ENCODE measurements around the gene MAML3. TPM values are rescaled to one million over a fixed set of nuclear protein-coding genes. Genes with fewer than 3 reads are reported as not detected.

Gene MAML3
- polyA plus RNA-seq, 6 donors from 2014 or later, result 0.37 to 2.7 (median 1.1) TPM

- Mint-ChIP-seq H3K4me3 (peak overlapping the region in 4 of 8 donors; percentile 20 to 78 (median 33)), H3K9me3 (no peaks in the 10 kb centered on the region), H3K4me1 (peaks cover 13 to 22% (median 19%) of the 10 kb centered on the region in 3 donors), H3K27ac (peak overlapping the region; percentile 45 to 96 (median 84)), H3K27me3 (no peaks in the 10 kb centered on the region), H3K36me3 (no peaks in the 10 kb centered on the region)
- no peak for DNase-seq
- no peak for ATAC-seq (ENCODE audit: low read depth in 2 of 2)
Measured at GRCh38 chr4:139675651-139676050, 478.3 kb downstream of the MAML3 start.

GRCh38 chr4:139674875-139675550 is 479.0 kb downstream of the MAML3 start:
- no peaks in the 10 kb centered on the region for H3K9me3 Mint-ChIP-seq
- peaks cover 14 to 22% (median 19%) of the 10 kb centered on the region in 3 donors for H3K4me1 Mint-ChIP-seq
- peak overlapping the region; percentile 59 to 96 (median 84) for H3K27ac Mint-ChIP-seq
- no peaks in the 10 kb centered on the region for H3K27me3 Mint-ChIP-seq
- DNase-seq (peak; percentile 71), ATAC-seq (ENCODE audit: low read depth in 2 of 2) (peak; percentile 99)
- no peaks in the 10 kb centered on the region for H3K36me3 Mint-ChIP-seq
- peak overlapping the region in 6 of 8 donors; percentile 20 to 78 (median 36) for H3K4me3 Mint-ChIP-seq

GRCh38 chr4:139672732-139673131 is 481.3 kb downstream of the MAML3 start:
- H3K27me3 Mint-ChIP-seq, result no peaks in the 10 kb centered on the region
- no peak for DNase-seq
- H3K27ac Mint-ChIP-seq, result peak overlapping the region in 1 of 6 donors; percentile 46

GRCh38 chr4:139672215-139672614 is 481.8 kb downstream of the MAML3 start:
- no peak for DNase-seq
- Mint-ChIP-seq H3K4me3 (no peak overlapping the region), H3K4me1 (peaks cover 19 to 24% (median 19%) of the 10 kb centered on the region in 3 donors), H3K27ac (peak overlapping the region in 1 of 6 donors; percentile 42), H3K36me3 (no peaks in the 10 kb centered on the region), H3K9me3 (no peaks in the 10 kb centered on the region), H3K27me3 (no peaks in the 10 kb centered on the region)
- ATAC-seq (ENCODE audit: low read depth in 2 of 2), result no peak

More at GRCh38 chr4:139672732-139673131, 481.3 kb downstream of the MAML3 start:
- peaks cover 17 to 22% (median 19%) of the 10 kb centered on the region in 3 donors for H3K4me1 Mint-ChIP-seq
- H3K9me3 Mint-ChIP-seq, result no peaks in the 10 kb centered on the region
- ATAC-seq (ENCODE audit: low read depth in 2 of 2), result no peak
- no peak overlapping the region for H3K4me3 Mint-ChIP-seq
- H3K36me3 Mint-ChIP-seq, result no peaks in the 10 kb centered on the region

- no peak overlapping the region for H3K4me3 Mint-ChIP-seq
- H3K9me3 Mint-ChIP-seq, result no peaks in the 10 kb centered on the region
- H3K27me3 Mint-ChIP-seq, result no peaks in the 10 kb centered on the region
- no peak for ATAC-seq (ENCODE audit: low read depth in 2 of 2)
- DNase-seq, result no peak
- H3K36me3 Mint-ChIP-seq, result no peaks in the 10 kb centered on the region
- no peak overlapping the region for H3K27ac Mint-ChIP-seq
- H3K4me1 Mint-ChIP-seq, result peaks cover 31 to 38% (median 32%) of the 10 kb centered on the region in 3 donors
Measured at GRCh38 chr4:139670775-139671174, 483.2 kb downstream of the MAML3 start.

- Mint-ChIP-seq H3K4me3 (no peak overlapping the region), H3K9me3 (no peaks in the 10 kb centered on the region), H3K4me1 (peaks cover 29 to 37% (median 30%) of the 10 kb centered on the region in 3 donors), H3K36me3 (no peaks in the 10 kb centered on the region), H3K27me3 (no peaks in the 10 kb centered on the region), H3K27ac (peak overlapping the region in 2 of 6 donors; percentile 52 to 93)
- DNase-seq, result no peak
- no peak for ATAC-seq (ENCODE audit: low read depth in 2 of 2)
Measured at GRCh38 chr4:139669890-139670289, 484.1 kb downstream of the MAML3 start.

GRCh38 chr4:139669335-139669734 is 484.6 kb downstream of the MAML3 start:
- no peaks in the 10 kb centered on the region for H3K27me3 Mint-ChIP-seq
- H3K36me3 Mint-ChIP-seq, result no peaks in the 10 kb centered on the region
- no peaks in the 10 kb centered on the region for H3K9me3 Mint-ChIP-seq
- DNase-seq (no peak), ATAC-seq (ENCODE audit: low read depth in 2 of 2) (no peak)
- peak overlapping the region in 3 of 6 donors; percentile 31 to 70 (median 63) for H3K27ac Mint-ChIP-seq
- no peak overlapping the region for H3K4me3 Mint-ChIP-seq
- H3K4me1 Mint-ChIP-seq, result peaks cover 25 to 32% (median 29%) of the 10 kb centered on the region in 3 donors

- peaks cover 20 to 28% (median 26%) of the 10 kb centered on the region in 3 donors for H3K4me1 Mint-ChIP-seq
- H3K9me3 Mint-ChIP-seq, result no peaks in the 10 kb centered on the region
- no peak for ATAC-seq (ENCODE audit: low read depth in 2 of 2)
- DNase-seq, result no peak
- H3K27me3 Mint-ChIP-seq, result no peaks in the 10 kb centered on the region
- peak overlapping the region in 1 of 6 donors; percentile 70 for H3K27ac Mint-ChIP-seq
- no peaks in the 10 kb centered on the region for H3K36me3 Mint-ChIP-seq
- H3K4me3 Mint-ChIP-seq, result no peak overlapping the region
Measured at GRCh38 chr4:139668658-139669201, 485.3 kb downstream of the MAML3 start.

- Mint-ChIP-seq H3K4me3 (no peak overlapping the region), H3K9me3 (no peaks in the 10 kb centered on the region), H3K36me3 (no peaks in the 10 kb centered on the region), H3K27ac (no peak overlapping the region), H3K4me1 (peaks cover 20 to 25% (median 24%) of the 10 kb centered on the region in 3 donors), H3K27me3 (no peaks in the 10 kb centered on the region)
- DNase-seq, result no peak
- no peak for ATAC-seq (ENCODE audit: low read depth in 2 of 2)
Measured at GRCh38 chr4:139668036-139668435, 485.9 kb downstream of the MAML3 start.

Other genes with a start within 250 kb of the MAML3 start
- gene SCOC, start 219.5 kb upstream of the MAML3 start, polyA plus RNA-seq (ENCODE audit: low read depth in 6 of 6), result 10 to 100 TPM; 27.4 to 47.7 (median 33.7) TPM